K562 (cell line): ENCODE data around the gene DOCK3. TPM values are rescaled to one million over a fixed set of nuclear protein-coding genes. Genes with fewer than 3 reads are reported as not detected.

Experiments used
- HEY1 ChIP-seq: fragments of 250-450 bp; sonication (Bioruptor Pico); IDR thresholded peaks from 2 replicates; pipeline ENCODE4 v1.5.0; 2020; ENCODE audit warnings: mild to moderate bottlenecking, moderate library complexity, borderline replicate concordance
- polyA plus RNA-seq, 8 experiments: library from polyadenylated mRNA; depleted of rRNA in 4 of 8; stranded (reverse) in 5 of 8; unstranded in 3 of 8; fragments of >200 nt; fragmentation: Nextera tagmentation in 2 of 8; fragmentation: Illumina TruSeq in 1 of 8; extraction: Ambion mirVana in 2 of 8; extraction: Trizol in 1 of 8; gene quantifications; 2 replicates each; pipeline versions ENCODE4 v1.2.1 to v1.2.3, GENCODE V29; 2011 to 2014; ENCODE audit warnings: inconsistent platforms in 1 of 8, missing spikeins in 1 of 8
- total RNA-seq, 7 experiments: library from RNA; depleted of rRNA in 6 of 7; stranded (reverse); fragments of >200 nt in 6 of 7; fragmentation: Illumina TruSeq in 2 of 7; extraction: Trizol in 2 of 7; gene quantifications; 2 replicates each; pipeline versions ENCODE4 v1.2.1 to v1.2.3, GENCODE V29; 2011 to 2021; ENCODE audit warnings: low replicate concordance in 1 of 7
- TF ChIP-seq, protein P1 (sequence below): fragments of 450-650 bp; IDR thresholded peaks from 2 replicates; pipeline ENCODE4 v1.6.1; 2016; ENCODE audit warnings: borderline replicate concordance
- TF ChIP-seq, protein P2 (sequence below): fragments of 450-650 bp; IDR thresholded peaks from 2 replicates; pipeline ENCODE4 v1.6.1; 2016; ENCODE audit warnings: low read depth
- TF ChIP-seq, protein P3 (sequence below): fragments of 450-650 bp; conservative IDR thresholded peaks from 2 replicates; pipeline ENCODE4 v1.6.1; 2016; ENCODE audit warnings: missing genetic modification characterization, low read depth, mild to moderate bottlenecking, control low read depth, missing compliant biosample characterization

The DOCK3 gene
- total and polyA plus RNA-seq, 9 of the 15 experiments (the other 6 are each of a cell fraction or from before 2014, with no cell fraction given), result under 0.01 to 0.03 (median 0.01) TPM; not detected in 4

DNA sequence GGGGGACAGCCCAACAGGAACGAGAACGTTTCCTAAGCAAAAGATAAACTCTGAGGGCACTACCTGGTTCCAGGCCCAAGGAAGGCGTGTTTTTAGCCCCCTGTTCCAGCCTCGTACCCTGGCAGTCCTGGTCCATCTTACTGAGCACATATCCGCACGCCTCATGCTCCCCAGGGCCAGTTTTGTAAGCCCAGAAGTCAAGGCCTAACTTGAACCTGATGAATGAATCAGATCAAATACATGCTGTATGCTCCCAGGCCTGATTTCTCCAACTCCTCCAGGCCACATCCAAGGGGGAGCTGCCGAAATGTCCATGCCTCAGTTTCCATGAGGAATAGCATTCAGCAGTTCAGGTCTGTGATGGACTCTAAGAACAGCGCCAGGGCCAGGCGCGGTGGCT is 14.3 kb upstream of the DOCK3 start (continued):
- TF ChIP-seq HEY1, result no peak
- TF ChIP-seq, protein P1, sequence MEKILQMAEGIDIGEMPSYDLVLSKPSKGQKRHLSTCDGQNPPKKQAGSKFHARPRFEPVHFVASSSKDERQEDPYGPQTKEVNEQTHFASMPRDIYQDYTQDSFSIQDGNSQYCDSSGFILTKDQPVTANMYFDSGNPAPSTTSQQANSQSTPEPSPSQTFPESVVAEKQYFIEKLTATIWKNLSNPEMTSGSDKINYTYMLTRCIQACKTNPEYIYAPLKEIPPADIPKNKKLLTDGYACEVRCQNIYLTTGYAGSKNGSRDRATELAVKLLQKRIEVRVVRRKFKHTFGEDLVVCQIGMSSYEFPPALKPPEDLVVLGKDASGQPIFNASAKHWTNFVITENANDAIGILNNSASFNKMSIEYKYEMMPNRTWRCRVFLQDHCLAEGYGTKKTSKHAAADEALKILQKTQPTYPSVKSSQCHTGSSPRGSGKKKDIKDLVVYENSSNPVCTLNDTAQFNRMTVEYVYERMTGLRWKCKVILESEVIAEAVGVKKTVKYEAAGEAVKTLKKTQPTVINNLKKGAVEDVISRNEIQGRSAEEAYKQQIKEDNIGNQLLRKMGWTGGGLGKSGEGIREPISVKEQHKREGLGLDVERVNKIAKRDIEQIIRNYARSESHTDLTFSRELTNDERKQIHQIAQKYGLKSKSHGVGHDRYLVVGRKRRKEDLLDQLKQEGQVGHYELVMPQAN, result no peak
- TF ChIP-seq, protein P2, sequence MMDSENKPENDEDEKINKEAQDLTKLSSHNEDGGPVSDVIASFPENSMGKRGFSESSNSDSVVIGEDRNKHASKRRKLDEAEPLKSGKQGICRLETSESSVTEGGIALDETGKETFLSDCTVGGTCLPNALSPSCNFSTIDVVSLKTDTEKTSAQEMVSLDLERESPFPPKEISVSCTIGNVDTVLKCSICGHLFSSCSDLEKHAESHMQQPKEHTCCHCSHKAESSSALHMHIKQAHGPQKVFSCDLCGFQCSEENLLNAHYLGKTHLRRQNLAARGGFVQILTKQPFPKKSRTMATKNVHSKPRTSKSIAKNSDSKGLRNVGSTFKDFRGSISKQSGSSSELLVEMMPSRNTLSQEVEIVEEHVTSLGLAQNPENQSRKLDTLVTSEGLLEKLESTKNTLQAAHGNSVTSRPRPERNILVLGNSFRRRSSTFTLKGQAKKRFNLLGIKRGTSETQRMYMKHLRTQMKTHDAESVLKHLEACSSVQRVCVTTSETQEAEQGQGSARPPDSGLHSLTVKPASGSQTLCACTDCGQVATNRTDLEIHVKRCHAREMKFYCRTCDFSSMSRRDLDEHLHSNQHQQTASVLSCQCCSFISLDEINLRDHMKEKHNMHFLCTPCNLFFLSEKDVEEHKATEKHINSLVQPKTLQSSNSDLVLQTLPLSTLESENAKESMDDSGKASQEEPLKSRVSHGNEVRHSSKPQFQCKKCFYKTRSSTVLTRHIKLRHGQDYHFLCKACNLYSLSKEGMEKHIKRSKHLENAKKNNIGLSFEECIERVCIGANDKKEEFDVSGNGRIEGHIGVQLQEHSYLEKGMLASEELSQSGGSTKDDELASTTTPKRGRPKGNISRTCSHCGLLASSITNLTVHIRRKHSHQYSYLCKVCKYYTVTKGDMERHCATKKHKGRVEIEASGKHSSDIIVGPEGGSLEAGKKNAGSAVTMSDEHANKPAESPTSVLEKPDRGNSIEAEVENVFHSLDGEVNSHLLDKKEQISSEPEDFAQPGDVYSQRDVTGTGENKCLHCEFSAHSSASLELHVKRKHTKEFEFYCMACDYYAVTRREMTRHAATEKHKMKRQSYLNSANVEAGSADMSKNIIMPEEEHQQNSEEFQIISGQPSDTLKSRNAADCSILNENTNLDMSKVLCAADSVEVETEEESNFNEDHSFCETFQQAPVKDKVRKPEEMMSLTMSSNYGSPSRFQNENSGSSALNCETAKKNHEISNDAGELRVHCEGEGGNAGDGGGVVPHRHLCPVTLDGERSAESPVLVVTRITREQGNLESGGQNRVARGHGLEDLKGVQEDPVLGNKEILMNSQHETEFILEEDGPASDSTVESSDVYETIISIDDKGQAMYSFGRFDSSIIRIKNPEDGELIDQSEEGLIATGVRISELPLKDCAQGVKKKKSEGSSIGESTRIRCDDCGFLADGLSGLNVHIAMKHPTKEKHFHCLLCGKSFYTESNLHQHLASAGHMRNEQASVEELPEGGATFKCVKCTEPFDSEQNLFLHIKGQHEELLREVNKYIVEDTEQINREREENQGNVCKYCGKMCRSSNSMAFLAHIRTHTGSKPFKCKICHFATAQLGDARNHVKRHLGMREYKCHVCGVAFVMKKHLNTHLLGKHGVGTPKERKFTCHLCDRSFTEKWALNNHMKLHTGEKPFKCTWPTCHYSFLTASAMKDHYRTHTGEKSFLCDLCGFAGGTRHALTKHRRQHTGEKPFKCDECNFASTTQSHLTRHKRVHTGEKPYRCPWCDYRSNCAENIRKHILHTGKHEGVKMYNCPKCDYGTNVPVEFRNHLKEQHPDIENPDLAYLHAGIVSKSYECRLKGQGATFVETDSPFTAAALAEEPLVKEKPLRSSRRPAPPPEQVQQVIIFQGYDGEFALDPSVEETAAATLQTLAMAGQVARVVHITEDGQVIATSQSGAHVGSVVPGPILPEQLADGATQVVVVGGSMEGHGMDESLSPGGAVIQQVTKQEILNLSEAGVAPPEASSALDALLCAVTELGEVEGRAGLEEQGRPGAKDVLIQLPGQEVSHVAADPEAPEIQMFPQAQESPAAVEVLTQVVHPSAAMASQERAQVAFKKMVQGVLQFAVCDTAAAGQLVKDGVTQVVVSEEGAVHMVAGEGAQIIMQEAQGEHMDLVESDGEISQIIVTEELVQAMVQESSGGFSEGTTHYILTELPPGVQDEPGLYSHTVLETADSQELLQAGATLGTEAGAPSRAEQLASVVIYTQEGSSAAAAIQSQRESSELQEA, result no peak
- TF ChIP-seq, protein P3, sequence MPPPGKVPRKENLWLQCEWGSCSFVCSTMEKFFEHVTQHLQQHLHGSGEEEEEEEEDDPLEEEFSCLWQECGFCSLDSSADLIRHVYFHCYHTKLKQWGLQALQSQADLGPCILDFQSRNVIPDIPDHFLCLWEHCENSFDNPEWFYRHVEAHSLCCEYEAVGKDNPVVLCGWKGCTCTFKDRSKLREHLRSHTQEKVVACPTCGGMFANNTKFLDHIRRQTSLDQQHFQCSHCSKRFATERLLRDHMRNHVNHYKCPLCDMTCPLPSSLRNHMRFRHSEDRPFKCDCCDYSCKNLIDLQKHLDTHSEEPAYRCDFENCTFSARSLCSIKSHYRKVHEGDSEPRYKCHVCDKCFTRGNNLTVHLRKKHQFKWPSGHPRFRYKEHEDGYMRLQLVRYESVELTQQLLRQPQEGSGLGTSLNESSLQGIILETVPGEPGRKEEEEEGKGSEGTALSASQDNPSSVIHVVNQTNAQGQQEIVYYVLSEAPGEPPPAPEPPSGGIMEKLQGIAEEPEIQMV (tag), result no peak
- TF ChIP-seq, all 486 proteins: peak for 0
